Epithelial cell of esophagus (primary cell): ENCODE data around the gene MLANA.
"Not testable (repeated sequence)": the region's sequence is repeated elsewhere in the genome, so short reads cannot be mapped to it uniquely, and the experiment has no call there.

Experiments used
- DNase-seq: peaks from one replicate; pipeline ENCODE4 v3.0.0; 2010; ENCODE audit warnings: low read depth
- H3K4me3 ChIP-seq: 2 replicates; pipeline ENCODE4 v1.5.1; 2011; ENCODE audit warnings: mild to moderate bottlenecking, low read length, control low read depth
- TF ChIP-seq, protein P1 (sequence below): IDR thresholded peaks from 2 replicates; pipeline ENCODE4 v1.5.1; 2011; ENCODE audit warnings: low read depth, mild to moderate bottlenecking, low read length, control low read depth, inconsistent platforms; ENCODE audit not compliant: insufficient read depth; ENCODE audit errors: missing control alignments

Gene MLANA

DNA sequence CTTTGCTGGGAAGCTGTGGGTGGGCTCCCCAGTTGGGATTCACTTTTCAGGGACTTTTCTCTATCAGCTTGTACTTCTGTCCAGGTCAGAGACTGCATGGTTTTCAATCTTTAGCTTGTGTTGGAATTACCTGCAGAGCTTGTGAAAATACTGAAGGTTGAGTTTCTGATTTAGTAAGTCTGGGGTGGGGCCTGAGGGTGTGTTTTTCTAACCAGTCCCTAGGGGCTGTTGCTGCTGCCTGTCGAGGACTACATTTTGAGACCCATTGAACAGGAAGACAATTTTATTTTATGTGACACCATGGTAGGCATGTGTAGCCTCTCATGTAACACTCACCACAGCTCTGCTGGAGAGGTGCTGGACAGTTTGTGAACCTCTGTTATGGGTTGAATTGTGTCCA lies 14.7 kb upstream of the MLANA start:
- TF ChIP-seq, protein P1, sequence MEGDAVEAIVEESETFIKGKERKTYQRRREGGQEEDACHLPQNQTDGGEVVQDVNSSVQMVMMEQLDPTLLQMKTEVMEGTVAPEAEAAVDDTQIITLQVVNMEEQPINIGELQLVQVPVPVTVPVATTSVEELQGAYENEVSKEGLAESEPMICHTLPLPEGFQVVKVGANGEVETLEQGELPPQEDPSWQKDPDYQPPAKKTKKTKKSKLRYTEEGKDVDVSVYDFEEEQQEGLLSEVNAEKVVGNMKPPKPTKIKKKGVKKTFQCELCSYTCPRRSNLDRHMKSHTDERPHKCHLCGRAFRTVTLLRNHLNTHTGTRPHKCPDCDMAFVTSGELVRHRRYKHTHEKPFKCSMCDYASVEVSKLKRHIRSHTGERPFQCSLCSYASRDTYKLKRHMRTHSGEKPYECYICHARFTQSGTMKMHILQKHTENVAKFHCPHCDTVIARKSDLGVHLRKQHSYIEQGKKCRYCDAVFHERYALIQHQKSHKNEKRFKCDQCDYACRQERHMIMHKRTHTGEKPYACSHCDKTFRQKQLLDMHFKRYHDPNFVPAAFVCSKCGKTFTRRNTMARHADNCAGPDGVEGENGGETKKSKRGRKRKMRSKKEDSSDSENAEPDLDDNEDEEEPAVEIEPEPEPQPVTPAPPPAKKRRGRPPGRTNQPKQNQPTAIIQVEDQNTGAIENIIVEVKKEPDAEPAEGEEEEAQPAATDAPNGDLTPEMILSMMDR = no peak
- no peak for DNase-seq
- no peak overlapping the region for H3K4me3 ChIP-seq

GRCh38 chr9:5876711-5877110 lies 14.0 kb upstream of the MLANA start:
- TF ChIP-seq, protein P1 = no peak
- peak; percentile 51 for DNase-seq
- H3K4me3 ChIP-seq = no peak overlapping the region

GRCh38 chr9:5879419-5880181 lies 11.1 kb upstream of the MLANA start:
- peak; percentile 94 for DNase-seq
- H3K4me3 ChIP-seq = no peak overlapping the region
- TF ChIP-seq, protein P1 = no peak

DNA sequence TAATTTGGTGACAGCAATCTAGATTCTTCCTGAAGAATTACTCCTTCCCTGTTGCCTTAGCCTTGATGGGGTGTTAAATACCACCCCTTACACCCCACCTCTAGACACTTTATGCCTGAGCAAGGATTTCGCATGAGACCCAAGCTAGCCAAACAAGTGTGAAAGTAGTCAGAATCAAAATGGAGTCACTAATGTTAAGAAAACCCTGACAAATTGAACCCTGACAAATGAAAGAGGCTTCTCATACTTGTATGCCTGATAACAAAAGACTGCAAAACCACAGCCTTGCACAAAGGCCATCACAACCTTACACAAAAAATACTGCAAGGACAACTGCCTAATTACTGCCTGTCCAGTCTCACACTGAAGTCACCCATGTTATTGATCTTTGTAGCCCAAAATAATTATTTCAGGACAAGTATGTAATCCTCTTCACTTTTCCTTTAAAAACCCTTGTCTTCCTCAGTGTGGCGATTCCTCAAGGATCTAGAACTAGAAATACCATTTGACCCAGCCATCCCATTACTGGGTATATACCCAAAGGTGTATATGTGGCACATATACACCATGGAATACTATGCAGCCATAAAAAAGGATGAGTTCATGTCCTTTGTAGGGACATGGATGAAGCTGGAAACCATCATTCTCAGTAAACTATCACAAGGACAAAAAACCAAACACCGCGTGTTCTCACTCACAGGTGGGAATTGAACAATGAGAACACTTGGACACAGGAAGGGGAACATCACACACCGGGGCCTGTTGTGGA lies 8.3 kb upstream of the MLANA start:
- H3K4me3 ChIP-seq, DNase-seq: not testable (repeated sequence)

- peak; percentile 61 for DNase-seq
- H3K4me3 ChIP-seq = no peak overlapping the region
- TF ChIP-seq, protein P1 = no peak
Measured at GRCh38 chr9:5884191-5884590, 6.5 kb upstream of the MLANA start.

DNA sequence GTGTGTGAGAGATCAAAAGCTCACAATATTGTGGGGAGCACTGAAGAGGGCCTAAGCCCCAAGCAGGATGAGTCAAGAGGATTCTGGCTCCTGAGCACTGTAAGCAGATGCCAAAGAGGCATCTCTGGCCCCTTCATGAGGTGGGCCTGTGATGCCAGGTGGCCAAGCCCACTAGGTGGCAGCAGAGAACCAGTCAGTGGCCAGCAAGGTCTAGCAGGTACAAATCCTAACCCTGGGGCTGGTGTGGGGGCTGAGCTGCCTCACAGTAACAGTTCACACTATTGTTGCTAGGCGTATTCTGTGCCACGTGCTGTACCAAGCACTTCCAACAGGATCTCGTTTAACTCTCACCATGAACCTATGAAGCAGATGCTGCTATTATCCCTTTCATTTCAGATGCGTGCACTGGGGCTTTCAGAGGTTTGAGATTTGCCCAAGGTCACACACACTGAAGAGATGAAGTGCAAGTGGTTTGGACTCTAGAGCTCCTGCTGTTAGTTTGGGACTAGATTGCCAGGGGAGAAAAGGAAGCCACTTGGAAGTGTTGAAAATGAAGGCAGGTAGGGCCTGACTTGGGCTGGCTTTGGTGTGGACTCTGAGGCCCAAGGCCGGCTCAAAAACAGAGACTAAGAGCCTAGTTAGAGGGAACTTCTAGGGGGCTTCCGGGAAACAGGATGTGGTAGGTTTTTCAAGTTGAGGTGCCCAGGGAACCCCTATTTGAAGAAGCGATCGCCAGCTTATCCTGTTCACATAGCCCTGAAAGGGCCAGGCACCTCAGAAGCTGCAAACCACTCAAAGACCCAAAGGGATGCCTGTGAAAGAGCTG lies 4.4 kb upstream of the MLANA start:
- DNase-seq = peak; percentile 76
- TF ChIP-seq, protein P1 = peak; percentile 97
- no peak overlapping the region for H3K4me3 ChIP-seq
